ENCODE measurements around the gene SEC63. TPM values are rescaled to one million over a fixed set of nuclear protein-coding genes. Genes with fewer than 3 reads are reported as not detected.
"Not testable (repeated sequence)": the region's sequence is repeated elsewhere in the genome, so short reads cannot be mapped to it uniquely, and the experiment has no call there.

SEC63 gene
- polyA plus RNA-seq, 1 donor, result 67.5 TPM

- no peak for DNase-seq (ENCODE audit: low read depth)
These were observed 26.1 kb downstream of the SEC63 start for GRCh38 chr6:107931894-107932293.

- DNase-seq (ENCODE audit: low read depth), result no peak
These were observed 29.0 kb downstream of the SEC63 start for GRCh38 chr6:107928984-107929383.

- DNase-seq (ENCODE audit: low read depth), result not testable (repeated sequence)
These were observed 31.1 kb downstream of the SEC63 start for GRCh38 chr6:107926697-107927544.

DNA sequence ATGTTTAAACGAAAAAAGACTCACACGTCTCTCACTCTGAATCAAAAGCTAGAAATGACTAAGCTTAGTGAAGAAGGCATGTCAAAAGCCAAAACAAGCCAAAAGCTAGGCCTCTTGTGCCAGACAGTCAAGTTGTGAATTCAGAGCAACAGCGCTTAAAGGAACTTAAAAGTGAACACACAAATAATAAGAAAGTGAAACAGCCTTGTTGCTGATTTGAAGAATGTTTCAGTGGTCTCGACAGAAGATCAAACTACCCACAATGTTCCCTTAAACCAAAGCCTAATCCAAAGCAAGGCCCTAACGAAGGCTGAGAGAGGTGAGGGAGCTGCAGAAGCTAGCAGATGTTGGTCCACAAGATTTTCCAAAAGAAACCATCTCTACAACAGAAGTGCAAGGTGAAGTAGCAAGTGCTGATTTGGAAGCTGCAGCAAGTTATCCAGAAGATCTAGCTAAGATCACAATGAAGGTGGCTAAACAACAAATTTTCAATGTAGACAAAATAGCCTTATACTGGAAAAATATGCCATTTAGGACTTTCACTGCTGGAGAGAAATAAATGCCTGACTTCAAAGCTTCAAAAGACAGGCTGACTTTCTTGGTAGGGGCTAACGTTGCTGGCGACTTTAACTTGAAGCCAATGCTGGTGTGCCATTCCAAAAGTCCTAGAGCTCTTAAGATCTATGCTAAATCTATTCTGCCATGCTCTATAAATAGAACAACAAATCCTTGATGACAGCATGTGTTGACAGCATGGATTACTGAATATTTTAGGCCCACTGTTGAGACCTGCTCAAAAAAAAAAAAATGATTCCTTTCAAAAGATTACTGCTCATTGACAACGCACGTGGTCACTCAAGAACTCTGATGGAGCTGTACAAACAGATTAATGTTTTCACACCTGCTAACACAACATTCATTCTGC, 40.3 kb downstream of the SEC63 start:
- no peak for DNase-seq (ENCODE audit: low read depth)

DNA sequence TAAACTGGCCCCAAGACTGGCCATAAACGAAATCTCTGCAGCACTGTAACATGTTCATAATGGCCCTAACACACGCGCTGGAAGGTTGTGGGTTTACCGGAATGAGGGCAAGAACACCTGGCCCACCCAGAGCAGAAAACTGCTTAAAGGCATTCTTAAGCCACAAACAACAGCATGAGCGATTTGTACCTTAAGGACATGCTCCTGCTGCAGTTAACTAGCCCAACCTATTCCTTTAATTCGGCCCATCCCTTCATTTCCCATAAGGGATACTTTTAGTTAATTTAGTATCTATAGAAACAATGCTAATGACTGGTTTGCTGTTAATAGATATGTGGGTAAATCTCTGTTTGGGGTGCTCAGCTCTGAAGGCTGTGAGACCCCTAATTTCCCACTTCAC, 41.0 kb downstream of the SEC63 start:
- DNase-seq (ENCODE audit: low read depth), result not testable (repeated sequence)

DNA sequence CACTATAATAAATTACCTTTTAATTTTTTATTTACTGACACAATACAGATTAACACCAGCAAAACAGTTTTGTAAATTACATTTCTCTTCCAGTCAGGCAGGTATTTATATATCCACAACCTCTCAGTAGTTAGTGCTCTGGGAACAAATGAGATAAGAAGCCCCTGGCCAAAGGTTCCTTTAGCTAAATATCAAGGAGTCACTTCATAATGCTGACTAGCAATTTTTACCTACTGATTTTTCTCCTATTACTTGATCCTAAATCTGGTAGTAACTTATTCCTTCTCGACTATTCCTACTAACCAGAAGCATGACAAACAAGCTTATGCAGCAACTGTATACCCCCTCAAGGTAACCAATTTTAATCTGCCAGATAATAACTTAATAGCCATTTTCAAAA, 46.3 kb downstream of the SEC63 start:
- DNase-seq (ENCODE audit: low read depth), result no peak

DNA sequence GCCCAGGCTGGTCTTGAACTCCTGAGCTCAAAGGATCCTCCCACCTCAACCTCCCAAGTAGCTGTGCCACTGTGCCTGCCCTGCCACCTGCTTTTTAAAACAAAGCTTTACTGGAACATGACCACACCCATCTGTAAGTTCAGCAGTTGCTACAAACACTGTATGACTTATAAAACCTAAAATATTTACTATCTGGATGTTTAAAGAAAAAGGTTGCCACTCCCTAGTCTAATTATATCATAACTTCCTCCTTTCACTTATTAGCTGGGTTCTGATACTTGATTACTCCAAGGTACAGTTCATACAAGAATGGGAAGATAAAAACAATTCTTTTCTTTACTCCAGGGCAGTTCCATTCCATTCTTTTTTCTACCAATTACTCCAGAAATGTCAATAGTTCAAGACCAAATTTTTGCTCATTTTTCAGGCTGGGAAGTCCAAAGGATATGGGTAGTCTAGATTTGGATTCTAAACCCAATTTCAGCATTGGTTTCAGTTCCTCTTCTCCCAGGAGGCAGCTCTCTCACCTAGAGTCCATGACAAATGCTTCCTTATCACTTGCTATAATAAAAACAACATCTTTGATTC, 63.1 kb downstream of the SEC63 start:
- DNase-seq (ENCODE audit: low read depth), result no peak

- DNase-seq (ENCODE audit: low read depth), result not testable (repeated sequence)
These were observed 67.6 kb downstream of the SEC63 start for GRCh38 chr6:107890431-107890830.

DNA sequence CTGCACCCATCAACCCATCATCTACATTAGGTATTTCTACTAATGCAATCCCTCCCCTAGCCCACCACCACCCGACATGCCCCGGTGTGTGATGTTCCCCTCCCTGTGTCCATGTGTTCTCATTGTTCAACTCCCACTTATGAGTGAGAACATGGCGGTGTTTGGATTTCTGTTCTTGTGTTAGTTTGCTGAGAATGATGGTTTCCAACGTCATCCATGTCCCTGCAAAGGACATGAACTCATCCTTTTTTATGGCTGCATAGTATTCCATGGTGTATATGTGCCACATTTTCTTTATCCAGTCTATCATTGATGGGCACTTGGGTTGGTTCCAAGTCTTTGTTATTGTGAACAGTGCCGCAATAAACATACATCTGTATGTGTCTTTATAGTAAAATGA, 72.1 kb downstream of the SEC63 start:
- DNase-seq (ENCODE audit: low read depth), result not testable (repeated sequence)

DNA sequence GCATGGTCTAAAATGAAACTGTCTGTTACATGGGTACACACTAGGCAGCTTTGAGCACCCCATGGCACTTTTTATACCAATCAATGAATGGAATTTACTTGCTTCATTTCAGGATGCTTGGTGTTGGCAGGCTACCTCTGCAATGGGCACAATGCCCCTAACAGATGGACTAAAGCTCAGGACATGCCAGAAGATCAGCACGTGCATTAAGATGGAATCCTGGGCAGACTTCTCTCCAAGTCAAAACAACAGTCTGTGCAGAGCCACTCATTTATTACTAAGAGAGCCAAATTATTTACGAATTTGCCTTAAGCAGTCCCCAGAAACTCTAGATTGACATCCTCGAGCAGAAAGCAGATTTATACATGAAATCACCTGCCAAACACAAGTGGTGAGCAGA, 78.1 kb downstream of the SEC63 start:
- no peak for DNase-seq (ENCODE audit: low read depth)

GRCh38 chr6:107877968-107878367, 80.0 kb downstream of the SEC63 start:
- DNase-seq (ENCODE audit: low read depth), result no peak

GRCh38 chr6:107871976-107872375, 86.0 kb downstream of the SEC63 start:
- no peak for DNase-seq (ENCODE audit: low read depth)

GRCh38 chr6:107871512-107871911, 86.5 kb downstream of the SEC63 start:
- not testable (repeated sequence) for DNase-seq (ENCODE audit: low read depth)

DNA sequence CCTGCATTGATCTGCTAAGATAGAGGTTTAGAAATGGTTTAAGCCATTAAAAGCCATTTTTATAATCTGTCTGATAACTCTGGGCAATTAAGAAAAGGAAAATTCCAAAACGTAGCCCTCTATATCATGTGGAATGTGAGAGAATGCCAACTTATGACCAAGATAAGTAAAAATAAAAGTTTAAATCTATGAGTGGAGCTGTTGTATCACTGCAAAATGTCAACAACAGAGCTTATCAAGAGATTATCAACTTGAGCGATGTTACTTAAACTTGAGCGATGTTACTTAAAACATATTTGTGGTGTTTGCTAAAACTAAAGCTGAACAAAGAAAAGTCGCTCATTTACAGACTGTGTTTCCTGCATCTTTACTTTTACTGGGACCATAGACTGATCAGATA, 87.0 kb downstream of the SEC63 start:
- no peak for DNase-seq (ENCODE audit: low read depth)

DNA sequence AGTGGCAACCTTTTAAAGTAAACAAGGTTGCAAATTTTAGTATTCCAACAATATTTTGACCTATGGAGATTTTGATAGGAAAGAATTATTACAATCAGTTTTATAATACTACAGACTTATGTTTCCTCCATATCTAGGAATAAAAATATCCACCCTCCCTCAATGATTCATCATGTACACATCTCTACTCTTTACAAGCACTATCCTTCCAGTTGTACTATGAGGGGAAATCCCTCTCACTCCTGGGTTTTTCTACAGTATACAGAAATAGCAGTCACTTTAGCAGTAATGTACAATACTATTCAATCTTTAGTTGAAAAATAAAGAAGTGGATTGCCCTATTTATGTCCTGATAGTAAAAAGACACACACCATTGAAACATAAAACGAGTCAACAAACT, 87.6 kb downstream of the SEC63 start:
- DNase-seq (ENCODE audit: low read depth), result no peak

DNA sequence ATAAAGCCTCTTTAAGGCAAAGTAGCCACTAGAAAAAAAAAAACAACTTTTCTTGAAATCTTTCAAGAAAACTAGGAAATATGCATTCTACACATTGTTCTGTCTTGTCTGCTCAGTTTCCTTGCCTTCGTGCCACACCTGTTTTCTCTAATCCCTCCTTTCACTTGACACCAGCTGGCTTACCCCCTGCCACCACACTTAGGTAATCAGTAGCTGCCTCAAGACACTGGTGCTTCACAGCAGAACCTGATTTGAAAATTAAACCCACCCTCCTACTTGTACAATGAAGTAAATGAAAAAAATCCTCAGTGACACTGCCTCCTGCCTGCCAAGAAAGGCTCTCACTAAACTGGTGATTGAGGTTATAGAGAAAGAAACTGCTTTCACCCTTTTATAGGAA, 88.1 kb downstream of the SEC63 start:
- no peak for DNase-seq (ENCODE audit: low read depth)

- no peak for DNase-seq (ENCODE audit: low read depth)
These were observed 89.0 kb downstream of the SEC63 start for GRCh38 chr6:107868867-107869611.

DNA sequence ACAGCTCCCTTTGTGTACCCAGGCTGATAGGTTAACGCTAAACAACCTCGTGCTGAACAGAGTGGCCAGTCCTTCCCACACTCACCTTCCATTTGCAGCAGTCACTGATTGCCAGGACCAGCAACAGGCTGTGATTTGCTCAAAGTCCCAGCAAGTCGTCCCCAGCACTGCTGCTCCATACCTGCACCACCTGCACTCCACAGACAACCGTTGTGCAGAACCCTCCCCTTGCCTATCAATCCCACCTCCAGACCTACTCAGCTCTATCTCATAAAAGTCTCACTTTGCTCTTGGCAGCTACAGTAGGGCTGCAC, 90.7 kb downstream of the SEC63 start:
- no peak for DNase-seq (ENCODE audit: low read depth)

GRCh38 chr6:107866606-107867301, 91.3 kb downstream of the SEC63 start:
- DNase-seq (ENCODE audit: low read depth), result no peak

DNA sequence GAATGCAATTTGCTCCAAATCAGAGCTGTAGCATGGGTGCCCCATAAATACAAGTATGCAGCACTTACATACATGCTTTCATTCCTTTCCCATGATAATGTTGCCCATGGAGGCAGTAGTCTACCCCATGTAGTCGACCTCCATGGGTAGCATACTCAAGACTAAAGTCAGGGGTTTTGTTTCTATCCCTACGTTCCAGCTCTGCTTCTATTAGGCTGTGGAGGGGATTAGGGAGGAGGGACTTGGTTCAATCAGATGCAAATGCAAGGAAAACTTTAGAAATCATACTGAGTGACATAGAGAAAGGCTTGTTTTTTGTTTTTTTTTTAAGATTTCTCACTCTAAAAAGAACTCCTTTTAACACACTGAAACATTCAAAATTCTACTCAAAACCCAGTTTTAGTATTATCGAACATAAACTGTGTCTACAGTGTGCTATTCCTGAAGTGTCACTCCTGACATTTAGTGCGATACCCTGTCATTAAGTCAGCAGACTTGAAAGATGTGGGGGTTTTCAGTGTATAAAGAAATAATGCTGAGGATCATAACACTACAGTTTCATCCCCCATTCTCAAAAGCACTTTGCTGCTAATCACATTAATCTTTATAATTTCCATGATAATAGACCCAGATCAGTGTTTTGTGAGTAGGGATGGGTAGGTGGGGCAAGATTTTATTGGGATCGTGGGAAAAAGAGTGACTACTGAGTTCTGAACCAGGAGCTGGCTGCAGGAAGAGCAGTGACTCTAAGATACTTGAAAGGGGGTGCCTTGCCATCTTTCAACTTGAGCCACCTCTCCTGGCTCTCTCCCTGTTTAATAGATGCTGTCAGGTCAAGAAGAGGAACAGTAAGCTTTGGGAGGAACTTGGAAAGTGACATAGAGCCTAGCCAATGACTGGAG, 93.5 kb downstream of the SEC63 start:
- DNase-seq (ENCODE audit: low read depth), result no peak

Measured in forelimb muscle (tissue), 1 donor.